ENCODE measurements around the gene GPC1. TPM values are rescaled to one million over a fixed set of nuclear protein-coding genes. Genes with fewer than 3 reads are reported as not detected.
A peak's percentile ranks its signal among the peaks of the same experiment; 100 is the strongest.
"Not testable (repeated sequence)": the region's sequence is repeated elsewhere in the genome, so short reads cannot be mapped to it uniquely, and the experiment has no call there.

Gene GPC1
- total and polyA plus RNA-seq, 2 experiments from 2014 or later: 57.8 to 80.9 TPM

GRCh38 chr2:240494942-240495341, 59.5 kb downstream of the GPC1 start:
- not testable (repeated sequence) for H3K27me3 ChIP-seq; H3K4me1 ChIP-seq (ENCODE audit: low read depth); H3K4me3 ChIP-seq; H3K9me3 ChIP-seq (ENCODE audit: low read depth); H3K36me3 ChIP-seq; H3K27ac ChIP-seq
- peak in 1 of 2 donors; percentile 19 for DNase-seq (ENCODE audit: low read depth in 1 of 2, low spot score in 1 of 2)
- peak; percentile 45 for TF ChIP-seq CTCF (IDR thresholded peaks at IDR 0.05; ENCODE audit: low read depth, low read length)

GRCh38 chr2:240497082-240497481, 61.6 kb downstream of the GPC1 start:
- H3K27ac ChIP-seq; H3K4me1 ChIP-seq (ENCODE audit: low read depth); H3K4me3 ChIP-seq; H3K27me3 ChIP-seq; H3K9me3 ChIP-seq (ENCODE audit: low read depth); H3K36me3 ChIP-seq: not testable (repeated sequence)
- TF ChIP-seq CTCF (IDR thresholded peaks at IDR 0.05; ENCODE audit: low read depth, low read length): peak; percentile 27
- DNase-seq (ENCODE audit: low read depth in 1 of 2, low spot score in 1 of 2): peak; percentile 17 to 41

- H3K4me1 ChIP-seq (ENCODE audit: low read depth): no peaks in the 10 kb centered on the region
- H3K4me3 ChIP-seq: no peak overlapping the region
- H3K36me3 ChIP-seq: no peaks in the 10 kb centered on the region
- H3K9me3 ChIP-seq (ENCODE audit: low read depth): no peaks in the 10 kb centered on the region
- no peak for TF ChIP-seq CTCF (IDR thresholded peaks at IDR 0.05; ENCODE audit: low read depth, low read length)
- H3K27ac ChIP-seq: no peak overlapping the region
- DNase-seq (ENCODE audit: low read depth in 1 of 2, low spot score in 1 of 2): no peak
- no peaks in the 10 kb centered on the region for H3K27me3 ChIP-seq
Observed at GRCh38 chr2:240498171-240498957, 62.9 kb downstream of the GPC1 start.

GRCh38 chr2:240498958-240499260, 63.4 kb downstream of the GPC1 start:
- DNase-seq (ENCODE audit: low read depth in 1 of 2, low spot score in 1 of 2): no peak
- no peaks in the 10 kb centered on the region for H3K36me3 ChIP-seq
- H3K27me3 ChIP-seq: no peaks in the 10 kb centered on the region
- H3K4me3 ChIP-seq: no peak overlapping the region
- no peak overlapping the region for H3K27ac ChIP-seq
- no peaks in the 10 kb centered on the region for H3K9me3 ChIP-seq (ENCODE audit: low read depth)
- H3K4me1 ChIP-seq (ENCODE audit: low read depth): no peaks in the 10 kb centered on the region
- TF ChIP-seq CTCF (IDR thresholded peaks at IDR 0.05; ENCODE audit: low read depth, low read length): no peak

GRCh38 chr2:240499309-240500301, 64.1 kb downstream of the GPC1 start:
- no peaks in the 10 kb centered on the region for H3K27me3 ChIP-seq
- no peak overlapping the region for H3K4me3 ChIP-seq
- no peak for TF ChIP-seq CTCF (IDR thresholded peaks at IDR 0.05; ENCODE audit: low read depth, low read length)
- H3K9me3 ChIP-seq (ENCODE audit: low read depth): no peaks in the 10 kb centered on the region
- DNase-seq (ENCODE audit: low read depth in 1 of 2, low spot score in 1 of 2): no peak
- H3K27ac ChIP-seq: no peak overlapping the region
- no peaks in the 10 kb centered on the region for H3K36me3 ChIP-seq
- no peaks in the 10 kb centered on the region for H3K4me1 ChIP-seq (ENCODE audit: low read depth)
